IPS DF 4.7 (cell line): ENCODE data around the gene NTN1.
A peak's percentile ranks its signal among the peaks of the same experiment; 100 is the strongest.
"Not testable (repeated sequence)": the region's sequence is repeated elsewhere in the genome, so short reads cannot be mapped to it uniquely, and the experiment has no call there.

Experiments
- DNase-seq: peaks from one replicate; pipeline ENCODE4 v3.0.0-alpha.2; 2013; ENCODE audit warnings: low spot score; ENCODE audit errors: extremely low read depth

Gene NTN1

DNA sequence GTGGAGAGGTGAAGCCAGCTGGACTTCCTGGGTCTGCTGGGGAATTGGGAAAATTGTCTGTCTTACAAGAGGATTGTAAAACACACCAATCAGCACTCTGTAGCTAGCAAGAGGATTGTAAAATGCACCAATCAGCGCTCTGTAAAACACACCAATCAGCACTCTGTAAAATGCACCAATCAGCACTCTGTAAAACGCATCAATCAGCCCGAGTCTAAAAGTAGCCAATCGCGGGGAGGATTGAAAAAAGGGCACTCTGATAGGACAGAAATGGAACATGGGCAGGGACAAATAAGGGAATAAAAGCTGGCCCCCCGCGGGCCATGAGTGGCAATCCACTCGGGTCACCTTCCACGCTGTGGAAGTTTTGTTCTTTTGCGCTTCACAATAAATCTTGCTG, 130.4 kb downstream of the NTN1 start:
- not testable (repeated sequence) for DNase-seq

DNA sequence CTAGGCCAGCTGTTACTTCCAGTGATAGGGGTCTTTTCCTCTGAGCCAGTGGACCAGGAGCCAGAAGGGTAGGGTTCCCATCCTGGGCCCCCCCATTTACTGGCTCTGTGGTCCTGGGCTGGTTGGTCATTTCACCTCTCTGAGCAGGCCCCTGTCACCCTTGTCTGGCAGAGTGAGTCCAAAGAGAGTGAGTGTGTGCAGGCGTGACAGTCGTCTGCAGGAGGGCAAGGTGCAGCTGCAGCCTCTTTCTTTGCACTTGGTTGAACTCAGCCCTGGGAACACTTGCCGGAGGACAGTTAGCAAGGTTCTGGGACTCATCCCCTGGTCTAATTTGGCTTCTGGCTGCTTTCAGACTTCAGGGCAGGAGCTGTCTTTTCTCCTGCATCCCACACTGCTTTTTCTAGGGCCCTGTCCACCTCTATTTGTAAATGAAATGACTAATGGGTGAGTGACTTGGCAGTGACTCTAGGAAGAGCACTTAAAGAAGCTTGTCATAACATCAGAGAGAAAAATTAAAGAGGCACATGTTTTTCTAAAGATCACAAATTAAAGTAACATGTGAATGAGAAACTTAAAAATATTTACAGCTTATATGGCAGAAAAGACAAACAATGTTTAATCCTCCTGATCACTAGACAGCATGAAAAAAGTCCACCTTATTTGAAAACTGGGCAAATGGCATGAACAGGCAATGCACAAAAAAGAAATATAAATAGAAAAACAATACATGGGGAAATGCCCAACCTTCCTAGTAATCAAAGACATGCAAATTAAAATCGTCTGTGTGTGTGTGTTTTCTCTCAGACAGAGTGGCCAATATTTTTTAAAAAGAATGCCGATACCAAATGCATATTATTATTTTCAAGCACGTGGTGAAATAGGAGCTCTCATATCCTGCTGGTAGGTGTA, 137.5 kb downstream of the NTN1 start:
- no peak for DNase-seq

DNA sequence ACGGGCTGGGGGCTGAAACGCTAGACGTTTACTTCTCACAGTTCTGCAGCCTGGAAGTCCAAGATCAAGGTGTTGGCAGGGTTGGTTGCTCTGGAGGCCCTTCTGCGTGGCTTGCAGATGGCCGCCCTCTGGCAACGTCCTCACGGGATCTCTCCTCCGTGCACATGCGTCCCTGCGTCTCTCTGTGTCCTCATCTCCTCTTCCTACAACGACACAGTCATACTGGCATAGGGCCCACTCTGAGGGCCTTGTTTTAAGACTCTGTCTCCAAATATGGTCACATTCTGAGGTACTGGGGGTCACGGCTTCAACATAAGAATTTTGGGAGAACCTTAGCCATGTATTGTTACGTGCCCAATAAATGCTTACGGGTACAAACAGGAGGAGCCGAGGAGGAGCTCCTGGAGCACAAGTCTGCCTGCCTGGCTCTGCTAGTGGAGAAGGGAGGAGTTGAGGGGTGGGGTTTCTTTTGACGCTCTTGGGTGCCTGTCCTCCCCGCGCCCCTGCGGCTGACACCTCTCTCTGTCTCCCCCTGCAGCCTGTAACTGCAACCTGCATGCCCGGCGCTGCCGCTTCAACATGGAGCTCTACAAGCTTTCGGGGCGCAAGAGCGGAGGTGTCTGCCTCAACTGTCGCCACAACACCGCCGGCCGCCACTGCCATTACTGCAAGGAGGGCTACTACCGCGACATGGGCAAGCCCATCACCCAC, 141.1 kb downstream of the NTN1 start:
- peak; percentile 38 for DNase-seq

DNA sequence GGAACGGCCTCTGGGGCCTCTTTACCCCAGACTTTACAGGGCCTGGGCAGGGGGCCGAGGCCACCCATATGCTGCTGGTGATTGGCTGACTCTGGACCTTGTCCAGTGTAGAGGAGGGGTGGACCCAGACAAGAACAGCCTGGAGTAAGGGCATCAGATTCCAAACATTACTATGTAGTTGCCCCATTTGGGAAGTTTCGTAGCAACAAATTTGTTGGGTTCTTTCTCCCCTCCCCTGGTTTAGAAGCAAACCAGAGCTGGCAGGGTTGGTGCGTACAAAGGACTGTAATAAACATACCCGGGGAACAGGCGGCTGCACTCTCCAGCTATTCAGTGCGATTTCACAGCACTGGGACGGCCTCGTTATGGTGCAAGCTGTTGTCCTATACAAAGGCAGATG, 145.5 kb downstream of the NTN1 start:
- no peak for DNase-seq

DNA sequence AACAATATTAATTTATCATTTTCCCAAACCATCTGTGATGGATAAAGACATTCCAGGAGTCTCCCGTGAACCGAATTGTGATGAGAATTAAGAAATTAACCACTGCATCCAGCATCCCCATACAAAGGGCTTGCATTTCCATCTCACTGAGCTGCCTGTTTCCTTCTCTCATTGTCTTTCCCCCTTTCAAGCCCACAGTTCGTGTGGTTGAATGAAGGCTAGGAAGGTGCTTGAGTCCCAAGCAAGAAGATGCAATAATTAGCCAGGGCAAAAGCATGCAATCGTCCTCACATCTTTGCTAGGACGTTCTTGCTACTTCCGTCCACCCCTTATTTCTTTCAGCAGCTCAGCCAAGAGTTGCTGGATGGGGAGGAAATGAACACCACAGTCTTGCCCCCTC, 146.1 kb downstream of the NTN1 start:
- no peak for DNase-seq

DNA sequence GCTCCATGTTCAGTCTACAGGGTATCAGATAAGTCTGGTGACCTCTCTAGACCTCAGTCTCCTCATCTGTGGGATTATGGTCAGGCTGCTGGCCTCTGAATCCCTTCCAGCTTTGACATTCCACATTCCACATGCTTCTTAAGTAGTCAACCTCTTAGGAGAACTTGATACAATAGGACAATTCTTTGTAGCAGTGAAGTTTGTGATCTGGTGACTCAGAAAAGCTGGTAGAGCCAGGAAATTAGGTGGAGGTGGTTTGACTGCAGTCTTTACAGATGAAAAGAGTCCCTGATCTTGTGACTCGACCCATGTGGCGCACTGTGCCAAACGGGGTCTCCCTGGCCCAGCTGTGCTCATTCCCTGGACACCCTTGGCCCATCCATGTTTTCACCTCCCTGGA, 147.8 kb downstream of the NTN1 start:
- no peak for DNase-seq

DNA sequence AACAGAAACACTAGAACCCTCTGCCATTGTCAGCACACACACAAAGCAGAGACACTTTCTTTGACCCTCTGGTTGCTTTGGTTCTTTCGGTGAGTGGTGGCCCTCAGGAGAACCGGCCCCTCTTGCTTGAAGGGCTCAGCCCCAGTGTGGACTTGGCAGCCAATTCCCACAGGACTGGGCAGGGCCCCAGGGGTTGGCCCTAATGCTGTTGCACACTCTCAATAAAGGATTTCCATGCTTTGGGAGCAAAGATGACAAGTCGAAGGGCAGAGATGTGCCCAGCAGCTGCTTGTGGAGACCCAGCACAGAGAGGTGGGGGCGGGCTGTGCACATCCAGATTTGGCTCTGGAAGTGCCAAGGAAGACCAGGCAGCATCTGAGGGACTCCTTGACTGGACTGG, 149.0 kb downstream of the NTN1 start:
- no peak for DNase-seq

DNA sequence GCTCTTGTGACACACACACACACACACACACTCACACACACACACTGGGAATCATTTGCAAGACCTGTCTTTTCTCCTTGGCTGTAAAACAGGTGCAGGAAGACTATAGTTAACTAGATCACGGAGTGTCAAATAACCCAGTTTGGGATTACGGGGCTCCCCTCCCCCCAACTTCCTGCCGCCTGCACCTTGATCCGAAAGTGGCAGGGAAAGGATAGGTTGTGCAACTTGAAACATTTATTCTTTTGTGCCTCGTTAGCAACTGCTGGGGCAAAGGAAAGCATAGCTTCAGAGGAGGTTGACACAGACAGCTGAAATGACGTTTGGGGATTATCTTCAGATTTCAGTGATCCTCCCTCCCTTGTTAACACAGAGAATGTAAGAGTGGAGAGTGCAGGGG, 149.5 kb downstream of the NTN1 start:
- no peak for DNase-seq

DNA sequence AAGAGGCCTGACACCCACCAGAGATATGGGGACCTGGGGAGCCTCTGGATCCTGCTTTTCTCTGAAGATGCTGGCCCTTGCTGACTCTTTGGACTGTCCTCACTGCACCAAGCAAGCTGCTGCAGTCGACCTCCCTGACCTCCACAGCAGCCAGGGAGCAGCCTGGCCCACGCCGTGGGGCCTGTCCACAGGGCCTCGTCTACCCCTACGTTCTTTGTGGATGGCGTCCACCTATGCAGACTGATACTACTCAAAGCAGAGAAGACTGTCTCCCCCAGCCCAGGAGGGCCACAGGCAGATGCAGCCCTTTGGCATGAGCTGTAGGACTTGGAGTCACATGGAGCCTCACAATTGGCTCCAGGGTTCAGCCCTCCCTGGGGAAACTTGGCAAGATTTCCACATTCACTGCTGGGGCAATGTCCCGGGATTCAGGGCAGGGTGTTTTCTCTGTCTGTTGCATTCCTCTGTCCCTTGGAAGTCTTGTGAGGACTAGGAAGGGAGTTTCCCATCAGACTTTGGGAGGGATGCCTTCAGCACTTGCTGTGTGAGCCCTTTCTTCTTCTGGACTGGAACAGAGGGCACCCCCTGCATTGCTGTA, 152.2 kb downstream of the NTN1 start:
- no peak for DNase-seq

DNA sequence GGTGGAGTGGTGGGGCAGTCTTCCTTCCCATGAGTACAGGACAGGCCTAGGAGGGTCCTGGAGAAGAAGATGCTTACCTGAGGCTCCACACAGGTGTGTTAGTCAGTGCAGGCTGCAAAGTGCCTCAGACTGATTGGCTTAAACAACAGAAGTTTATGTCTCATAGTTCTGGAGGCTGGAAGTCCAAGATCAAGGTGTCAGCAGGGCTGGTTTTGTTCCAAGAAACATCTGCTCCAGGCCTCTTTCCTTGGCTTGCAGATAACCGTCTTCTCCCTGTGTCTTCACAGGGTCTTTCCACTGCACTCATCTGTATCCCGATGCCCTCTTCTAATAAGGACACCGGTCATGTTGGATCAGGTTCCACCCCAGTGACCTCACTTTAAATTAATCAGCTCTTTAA, 153.0 kb downstream of the NTN1 start:
- DNase-seq = no peak

DNA sequence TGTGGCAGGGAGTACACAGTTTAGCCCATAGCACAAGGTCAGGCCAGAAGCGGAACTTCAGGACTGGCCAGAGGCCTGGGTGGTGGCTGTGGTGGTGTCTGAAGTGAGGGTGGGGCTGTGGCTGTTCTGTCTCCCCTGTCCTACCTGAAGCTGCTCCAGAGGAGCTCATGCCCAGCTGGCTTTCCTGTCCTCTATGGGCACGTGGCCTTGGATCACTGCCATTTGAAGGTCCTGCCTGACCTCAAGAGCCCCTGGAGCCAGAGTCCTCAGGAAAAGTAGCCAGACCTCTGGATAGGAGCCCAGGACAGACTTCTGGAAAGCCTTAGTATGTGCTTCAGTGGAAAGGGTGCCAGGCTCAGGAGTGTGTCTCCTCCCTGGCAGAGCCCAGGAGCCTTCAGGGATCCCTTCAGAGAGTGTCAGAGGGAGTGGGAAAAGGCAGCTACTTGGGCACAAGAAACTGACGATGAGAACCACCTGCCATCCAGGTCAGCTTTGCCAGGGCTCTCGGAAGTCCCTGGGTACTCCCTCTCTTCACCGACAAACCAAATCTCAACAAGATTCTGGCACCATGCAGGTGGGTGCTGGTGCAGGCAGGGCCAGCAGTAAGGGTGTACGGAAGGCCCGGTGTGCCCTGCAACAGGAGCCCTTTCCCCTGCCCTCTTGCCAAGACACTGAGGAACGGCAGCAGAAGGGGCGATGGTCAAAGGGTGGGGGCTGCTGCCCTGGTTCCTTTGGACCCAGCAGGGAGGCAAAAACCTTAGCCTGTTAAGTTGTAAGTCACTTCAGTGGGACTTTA, 153.7 kb downstream of the NTN1 start:
- no peak for DNase-seq

DNA sequence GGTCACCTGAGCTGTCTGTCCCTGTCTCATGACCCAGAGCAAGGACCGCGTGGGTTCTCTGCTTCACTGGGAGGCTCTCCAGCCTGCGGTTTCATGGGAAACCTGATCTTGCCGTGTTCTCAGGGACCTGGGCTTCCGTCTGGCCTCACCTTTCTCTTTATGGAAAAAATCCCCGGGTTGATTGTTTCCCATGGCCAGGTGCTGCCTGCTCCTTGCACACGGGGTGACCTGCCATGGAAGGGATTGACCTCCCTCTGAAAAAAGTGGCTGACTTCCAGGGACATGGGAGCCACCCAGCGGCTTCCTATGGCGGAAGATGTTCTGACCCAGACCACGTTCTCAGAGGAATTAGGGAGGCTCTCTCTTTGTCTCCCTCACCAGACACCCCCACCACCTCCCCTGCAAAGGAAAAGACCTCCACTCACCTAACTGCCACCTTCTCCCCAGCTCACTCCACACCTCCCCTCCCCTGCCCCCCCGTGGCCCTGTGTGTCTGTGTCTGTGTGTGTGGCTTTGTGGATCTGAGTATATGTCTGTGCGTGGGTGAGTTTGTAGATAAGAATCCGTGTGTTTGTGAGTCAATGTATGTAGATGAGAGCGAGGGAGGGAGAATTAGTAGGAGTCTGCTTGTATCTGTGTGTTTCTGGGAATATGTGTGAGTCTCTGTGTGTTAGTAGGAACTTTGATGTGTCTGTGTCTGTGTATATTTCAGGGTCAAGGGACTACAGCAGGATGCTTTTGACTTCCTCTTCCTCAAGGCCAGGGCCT, 154.6 kb downstream of the NTN1 start:
- no peak for DNase-seq

DNA sequence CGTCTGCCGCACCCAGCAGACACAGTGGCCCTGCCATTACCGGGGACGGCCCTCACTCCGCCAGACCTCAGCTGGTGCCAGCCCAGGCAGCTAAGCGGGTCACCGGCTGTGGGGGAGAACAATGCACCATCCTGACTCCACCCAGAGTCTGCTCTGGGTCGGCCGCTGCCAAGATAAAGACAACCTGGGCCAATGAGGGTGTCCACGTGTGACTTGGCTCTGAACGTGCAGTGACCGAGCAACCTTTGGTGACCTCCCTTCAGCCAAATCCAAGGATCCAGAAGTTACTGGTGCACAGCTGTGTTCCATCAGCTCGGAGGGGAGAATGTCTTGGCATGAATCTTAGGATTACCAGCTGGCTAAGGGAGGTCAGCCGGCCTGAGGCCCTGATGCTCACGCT, 155.9 kb downstream of the NTN1 start:
- DNase-seq = no peak

DNA sequence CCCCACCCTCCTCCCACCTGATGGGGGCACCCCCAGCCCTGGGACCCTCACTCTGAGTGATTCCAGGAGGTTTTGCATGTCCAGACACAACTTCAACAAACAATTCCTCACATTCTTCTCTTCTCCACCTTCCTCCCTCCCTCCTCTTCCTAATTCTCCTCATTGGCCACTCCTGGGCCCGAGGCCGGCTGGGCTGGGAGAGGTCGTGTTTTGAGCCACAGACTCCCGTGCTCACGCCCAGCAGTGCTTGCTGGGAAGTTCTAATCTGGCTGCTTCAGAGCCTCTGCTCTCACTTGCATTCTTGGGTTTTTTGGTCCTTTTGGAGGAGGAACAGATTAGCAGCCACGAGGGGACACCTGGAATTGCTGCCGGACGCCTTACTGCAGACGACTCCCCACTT, 157.0 kb downstream of the NTN1 start:
- no peak for DNase-seq

DNA sequence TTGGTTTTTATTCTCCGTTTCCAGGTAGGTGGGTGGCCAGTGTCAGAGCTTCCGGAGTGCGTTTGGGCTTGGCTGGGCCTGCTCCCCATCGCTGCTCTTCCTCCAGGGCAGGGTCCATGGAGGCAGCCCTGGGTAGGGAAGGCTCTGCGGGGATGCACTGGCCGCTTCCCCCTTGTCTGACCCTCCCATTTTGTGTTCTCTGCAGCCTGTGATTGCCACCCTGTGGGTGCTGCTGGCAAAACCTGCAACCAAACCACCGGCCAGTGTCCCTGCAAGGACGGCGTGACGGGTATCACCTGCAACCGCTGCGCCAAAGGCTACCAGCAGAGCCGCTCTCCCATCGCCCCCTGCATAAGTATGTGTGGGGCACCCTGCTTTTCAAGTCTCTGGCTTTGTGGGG, 158.3 kb downstream of the NTN1 start:
- no peak for DNase-seq

DNA sequence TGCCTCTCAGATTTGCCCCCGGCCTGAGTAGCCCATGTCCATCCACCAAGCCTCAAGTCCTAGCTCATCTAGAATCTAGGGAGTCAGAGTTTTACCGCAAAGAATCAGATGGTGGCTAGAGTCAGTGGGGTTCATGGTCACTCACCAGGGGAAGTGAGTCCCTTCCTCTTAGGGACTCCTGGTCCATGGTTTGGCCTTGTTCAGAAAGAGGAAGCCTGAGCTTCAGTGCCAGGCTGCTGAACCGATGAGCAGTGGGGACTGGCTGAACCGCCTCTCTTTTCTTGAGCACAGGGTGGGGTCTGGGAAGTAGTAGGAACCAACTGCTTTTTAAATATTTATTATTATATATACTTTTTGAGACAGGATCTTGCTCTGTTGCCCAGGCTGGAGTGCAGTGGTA, 160.3 kb downstream of the NTN1 start:
- no peak for DNase-seq

DNA sequence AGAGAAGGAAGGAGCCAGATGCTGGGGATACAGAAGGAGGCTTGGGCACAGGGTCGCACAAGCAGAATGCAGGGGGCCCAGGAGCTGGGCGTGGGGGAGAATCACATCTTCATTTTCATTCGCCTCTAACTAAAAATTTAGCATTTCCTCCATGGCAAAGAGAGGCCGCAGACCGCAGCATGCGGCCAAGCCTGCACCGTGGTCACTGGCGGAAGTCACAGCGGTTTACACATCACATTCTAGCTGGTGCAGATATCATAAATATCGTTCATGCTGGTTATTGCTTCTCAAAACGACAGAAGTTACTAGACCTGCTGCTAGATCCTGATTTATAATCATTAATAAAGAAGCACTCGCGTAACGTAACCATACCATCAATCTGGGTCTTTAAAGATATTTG, 162.0 kb downstream of the NTN1 start:
- no peak for DNase-seq

DNA sequence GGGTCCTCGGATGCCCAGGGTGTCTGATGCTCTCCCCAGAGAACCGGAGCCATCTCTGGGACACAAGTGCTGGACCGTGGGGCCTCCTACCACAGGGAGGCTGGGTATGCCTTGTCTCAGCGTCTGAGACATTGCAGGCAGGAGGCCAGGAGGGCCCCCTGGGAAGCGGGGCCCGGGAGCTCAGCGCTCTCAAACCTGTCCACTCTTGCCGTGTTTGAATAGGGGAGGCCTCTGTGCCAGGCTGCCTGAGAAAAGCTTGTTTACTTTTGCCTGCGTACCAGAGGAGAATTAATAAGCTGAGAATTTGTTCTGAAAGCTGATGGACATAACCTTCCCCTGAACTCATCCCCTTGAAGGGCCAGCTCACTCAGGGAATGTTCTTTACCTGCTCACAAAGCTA, 163.8 kb downstream of the NTN1 start:
- no peak for DNase-seq

DNA sequence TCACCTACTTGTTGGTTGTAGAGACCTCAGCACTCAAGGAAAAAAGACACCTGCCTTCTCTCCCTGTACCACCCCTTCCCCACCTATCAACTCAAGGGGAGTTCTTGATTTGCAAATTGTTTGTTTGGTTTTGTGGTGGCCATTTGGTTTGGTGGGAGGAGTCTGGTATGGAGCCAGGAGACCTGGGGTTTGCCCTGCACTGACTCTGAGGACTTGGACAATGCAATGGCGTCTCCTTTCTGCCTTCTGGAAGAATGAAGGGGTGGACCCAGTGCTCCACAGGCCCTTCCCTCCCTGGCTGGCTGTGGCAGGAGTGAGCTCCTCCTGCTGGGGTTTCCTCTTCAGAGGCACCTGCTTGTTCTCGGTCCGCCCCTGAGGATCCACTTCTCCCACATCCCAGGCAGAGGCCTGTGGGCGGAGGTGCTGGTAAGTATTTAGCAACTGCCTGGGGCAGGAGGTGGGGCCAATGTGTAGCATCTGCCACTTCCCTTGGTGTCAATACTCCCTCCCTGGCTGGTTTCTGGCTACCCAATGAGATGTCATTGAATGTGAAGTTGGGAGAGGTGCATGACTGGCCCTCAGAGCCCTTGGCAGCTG, 164.5 kb downstream of the NTN1 start:
- DNase-seq = no peak

DNA sequence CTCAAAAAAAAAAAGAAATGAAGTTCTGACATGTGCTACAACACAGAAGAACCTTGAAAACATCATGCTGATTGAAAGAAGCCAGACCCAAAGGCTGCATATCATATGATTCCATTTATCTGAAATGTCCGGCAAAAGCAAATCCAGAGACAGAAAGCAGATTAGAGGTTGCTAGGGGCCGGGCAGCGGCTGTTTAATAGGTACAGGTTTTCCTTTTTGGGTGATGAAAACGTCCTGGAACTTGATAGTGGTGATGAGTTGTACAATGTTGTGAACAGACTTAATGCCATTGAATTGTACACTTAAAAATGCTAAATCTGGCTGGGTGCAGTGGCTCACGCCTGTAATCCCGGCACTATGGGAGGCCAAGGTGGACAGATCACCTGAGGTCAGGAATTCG, 166.5 kb downstream of the NTN1 start:
- DNase-seq = no peak

DNA sequence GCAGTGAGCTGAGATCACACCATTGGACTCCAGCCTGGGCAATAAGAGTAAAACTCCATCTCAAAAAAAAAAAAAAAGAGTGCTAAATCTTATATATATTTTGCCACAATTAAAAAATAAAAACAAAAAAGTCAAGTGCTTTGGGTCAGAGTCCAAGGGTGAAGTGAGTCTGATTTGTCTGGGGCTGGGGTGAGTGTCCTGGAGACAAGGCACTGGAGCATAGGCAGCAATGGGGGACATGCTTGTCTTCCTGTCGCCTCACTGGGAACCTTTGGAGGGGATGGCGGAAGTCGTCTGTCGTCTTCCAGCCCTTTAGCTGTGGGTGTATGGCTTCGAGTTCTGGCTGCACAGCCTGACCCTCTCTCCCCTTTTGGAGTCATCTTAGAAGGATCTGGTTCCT, 167.1 kb downstream of the NTN1 start:
- no peak for DNase-seq
